ENCODE measurements around the gene HMCN1. TPM values are rescaled to one million over a fixed set of nuclear protein-coding genes. Genes with fewer than 3 reads are reported as not detected.

HMCN1 gene
- total RNA-seq, 2 experiments from 2014 or later, result 0.14 TPM; not detected in 1

DNA sequence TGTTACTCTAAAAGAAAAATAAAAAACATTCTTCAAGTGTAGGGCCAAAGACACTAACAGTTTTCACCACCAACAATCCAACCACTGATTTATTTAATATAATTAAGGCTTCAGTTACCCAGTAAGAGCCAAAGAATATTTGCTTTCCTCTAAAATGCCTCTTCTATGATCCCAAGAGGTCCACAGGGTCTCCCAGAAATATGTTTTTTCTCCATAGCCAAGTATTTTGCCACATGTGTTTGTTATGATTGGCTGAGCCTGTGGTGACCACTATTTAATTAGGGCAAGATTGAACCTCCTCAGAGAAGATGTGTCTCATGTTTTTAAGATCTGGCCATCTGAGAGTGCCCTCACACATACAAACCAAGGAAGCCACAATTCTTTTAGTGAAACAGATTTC lies 505.0 kb downstream of the HMCN1 start:
- Mint-ChIP-seq H3K9me3 (ENCODE audit: low read depth) (no peaks in the 10 kb centered on the region), H3K27me3 (peaks cover 7% of the 10 kb centered on the region), H3K4me1 (no peaks in the 10 kb centered on the region), H3K36me3 (ENCODE audit: low read depth) (no peaks in the 10 kb centered on the region), H3K4me3 (no peak overlapping the region), H3K27ac (no peak overlapping the region)
- ChIA-PET POLR2A (no interaction called here), CTCF (interaction anchor here (1.1 kb wide), 1 partner anchor 13 kb away, joined by 3 read pairs; no protein-coding TSS in a partner anchor)
- intact Hi-C loops (cut with DNase I, micrococcal nuclease), result no loop called here
- ATAC-seq, result no peak
- no peak for DNase-seq

DNA sequence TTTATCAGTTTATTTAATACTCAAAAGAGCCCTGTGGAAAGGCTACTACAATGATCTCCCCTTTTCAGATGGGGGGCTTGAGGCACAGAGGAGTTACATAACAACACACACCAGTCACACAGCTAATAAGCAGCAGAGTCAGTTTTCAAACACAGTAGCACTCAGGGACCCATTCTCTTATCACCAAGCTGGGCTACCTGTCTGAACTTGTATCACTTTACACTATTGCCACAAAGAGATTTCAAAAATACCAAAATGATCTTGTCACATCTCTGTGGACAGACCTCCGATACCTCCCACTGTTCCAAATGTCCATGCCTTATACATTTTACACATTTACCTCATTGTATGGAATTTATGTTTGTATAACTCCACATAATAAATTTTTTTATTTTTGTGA lies 506.2 kb downstream of the HMCN1 start:
- Mint-ChIP-seq H3K27me3 (peaks cover 7% of the 10 kb centered on the region), H3K4me1 (no peaks in the 10 kb centered on the region), H3K27ac (no peak overlapping the region), H3K9me3 (ENCODE audit: low read depth) (no peaks in the 10 kb centered on the region), H3K4me3 (no peak overlapping the region), H3K36me3 (ENCODE audit: low read depth) (no peaks in the 10 kb centered on the region)
- ATAC-seq, result no peak
- CTCF ChIA-PET, result no interaction called here
- DNase-seq, result no peak
- intact Hi-C loops (cut with DNase I, micrococcal nuclease), result no loop called here
- POLR2A ChIA-PET, result no interaction called here

Data from activated CD4-positive, alpha-beta T cell treated with anti-CD3 and anti-CD28 coated beads for 36 hours (primary cell).